DMS79 treated with DMSO at 0.1 percent for 48 hours (cell line): ENCODE measurements around the gene EXOSC10.
A peak's percentile ranks its signal among the peaks of the same experiment; 100 is the strongest.
"Not testable (repeated sequence)": the region's sequence is repeated elsewhere in the genome, so short reads cannot be mapped to it uniquely, and the experiment has no call there.

Experiments used
- DNase-seq: peaks from one replicate; lab custom pipeline; 2025; lab: John Stamatoyannopoulos, UW

The EXOSC10 gene

DNA sequence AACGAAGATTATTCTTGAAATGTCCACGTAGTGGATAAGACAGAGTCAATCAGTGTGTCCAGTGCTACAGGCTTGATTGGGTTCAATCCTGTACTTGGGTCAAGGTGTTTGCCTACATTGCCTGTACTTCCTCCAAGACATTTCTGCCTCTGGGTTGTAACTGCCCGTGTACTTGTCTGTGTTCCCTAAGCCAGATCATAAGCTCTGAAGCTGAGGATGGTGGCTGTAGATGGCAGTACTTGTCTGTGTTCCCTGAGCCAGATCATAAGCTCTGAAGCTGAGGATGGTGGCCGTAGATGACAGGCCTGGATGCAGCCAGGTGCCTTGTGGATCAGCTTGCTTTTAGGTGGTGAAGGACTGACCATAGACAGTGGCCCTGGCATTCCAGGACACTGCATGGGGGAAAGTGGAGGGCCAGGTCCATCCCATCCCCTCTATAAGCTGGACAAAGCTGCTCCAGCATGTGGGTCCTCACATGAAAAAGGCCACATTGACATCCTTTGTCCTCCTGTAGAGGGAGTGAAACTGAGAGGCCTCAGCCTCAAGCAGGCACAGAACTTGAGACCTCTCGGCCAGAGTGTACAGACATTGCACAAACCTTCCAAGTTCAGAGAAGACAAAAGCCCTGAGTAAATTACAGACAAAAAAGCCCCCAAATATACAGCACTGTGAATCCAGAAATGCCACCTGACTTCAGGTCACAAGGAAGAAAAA, 37.9 kb downstream of the EXOSC10 start:
- DNase-seq, result no peak

DNA sequence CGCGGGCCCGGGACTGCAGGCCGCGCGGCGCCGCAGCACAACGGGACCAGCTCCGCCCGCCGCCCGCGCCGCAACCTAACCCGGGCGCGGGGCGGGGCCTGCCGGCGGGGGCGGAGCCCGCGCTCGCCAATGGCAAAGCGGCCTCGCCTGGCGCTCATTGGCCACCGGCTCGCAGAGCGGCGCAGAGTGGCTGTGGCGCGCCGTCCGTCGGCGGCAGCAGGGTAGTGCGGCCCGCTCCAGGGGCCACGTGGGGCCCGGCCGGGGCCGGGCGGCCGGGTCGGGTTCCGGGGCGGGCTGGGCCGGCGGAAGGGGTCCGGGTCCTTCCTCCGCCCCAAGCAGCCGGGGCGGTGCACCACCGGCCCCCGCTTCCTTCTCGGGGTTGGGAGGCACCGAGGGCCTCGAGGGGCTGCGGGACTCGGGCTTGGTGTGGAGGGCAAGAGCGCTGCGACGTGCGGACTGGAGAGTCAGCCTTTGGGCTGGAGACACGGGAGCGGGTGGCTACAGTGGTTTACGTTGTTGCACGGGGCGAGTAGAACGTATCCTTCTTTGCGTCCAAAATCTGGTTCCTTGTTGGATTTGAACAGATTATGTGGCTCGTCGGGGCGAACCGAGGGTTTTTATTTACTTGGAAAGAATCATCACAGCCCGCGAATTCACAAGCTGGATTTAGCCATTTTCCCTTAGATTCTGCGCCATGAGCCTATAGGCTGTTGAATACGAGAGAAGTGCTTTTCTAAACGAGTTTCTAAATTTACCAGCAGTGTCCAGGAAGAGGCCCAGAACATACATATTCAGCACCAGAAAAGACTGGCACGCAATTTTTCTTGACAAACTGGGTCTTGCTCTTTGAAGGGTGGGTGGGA, 39.5 kb downstream of the EXOSC10 start, which contains the start of gene SRM:
Gene SRM, minus strand, starts transcription at position 51 of the 863 bp plus-strand sequence. CDS start 75 bp downstream, outside the sequence.
- peak; percentile 86 for DNase-seq

GRCh38 chr1:11059155-11059967, 40.3 kb downstream of the EXOSC10 start:
- no peak for DNase-seq

- peak; percentile 81 for DNase-seq
Measured at GRCh38 chr1:11058595-11059154, 41.0 kb downstream of the EXOSC10 start.

DNA sequence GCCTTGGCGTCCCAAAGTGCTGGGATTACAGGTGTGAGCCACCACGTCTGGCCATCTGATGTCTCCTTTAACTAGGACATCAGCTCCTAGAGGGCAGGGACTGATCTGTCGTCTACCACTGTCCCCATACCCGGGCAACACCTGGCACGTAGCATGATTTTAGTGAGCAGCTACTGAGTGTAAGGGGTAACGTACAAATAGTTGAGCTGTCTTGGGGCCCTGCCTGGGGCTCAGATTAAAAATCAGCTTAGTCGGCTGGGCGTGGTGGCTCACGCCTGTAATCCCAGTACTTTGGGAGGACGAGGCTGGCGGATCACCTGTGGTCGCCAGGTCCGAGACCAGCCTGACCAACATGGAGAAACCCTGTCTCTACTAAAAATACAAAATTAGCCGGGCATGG, 41.6 kb downstream of the EXOSC10 start:
- DNase-seq, result no peak

DNA sequence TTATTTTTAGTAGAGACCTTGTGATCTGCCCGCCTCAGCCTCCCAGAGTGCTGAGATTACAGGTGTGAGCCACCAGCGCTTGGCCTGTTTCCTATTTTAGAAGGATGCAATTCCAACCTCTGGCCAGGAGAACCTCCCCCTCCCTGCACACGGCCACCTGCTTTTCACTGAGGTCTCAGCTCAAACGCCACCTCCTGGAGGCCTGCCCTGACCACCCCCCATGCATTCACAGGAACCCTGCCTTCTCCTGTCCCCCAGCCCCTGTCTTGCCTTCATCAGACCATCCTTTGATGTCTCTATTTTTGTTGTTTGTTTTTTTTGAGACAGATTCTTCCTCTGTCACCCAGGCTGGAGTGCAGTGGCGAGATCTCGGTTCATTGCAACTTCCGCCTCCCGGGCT, 42.2 kb downstream of the EXOSC10 start:
- DNase-seq, result no peak

DNA sequence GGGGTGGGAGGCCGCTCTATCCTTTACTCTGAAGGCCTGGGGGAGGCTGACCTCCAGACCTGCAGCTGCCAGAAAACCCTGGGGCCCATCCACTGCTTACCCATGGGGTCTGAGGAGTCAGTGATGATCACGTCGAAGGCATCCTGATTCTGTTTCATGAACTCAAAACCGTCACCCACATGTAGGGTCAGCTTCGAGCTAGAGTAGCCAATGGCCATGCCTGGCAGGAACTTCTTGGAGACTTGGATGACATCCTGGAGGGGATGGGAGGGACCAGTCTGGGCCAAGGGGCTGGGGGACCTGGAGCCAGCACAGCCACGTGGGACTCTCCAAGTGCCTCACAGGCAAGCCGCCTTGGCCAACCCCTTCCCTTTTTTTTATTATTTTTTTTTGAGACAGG, 43.2 kb downstream of the EXOSC10 start:
- no peak for DNase-seq

DNA sequence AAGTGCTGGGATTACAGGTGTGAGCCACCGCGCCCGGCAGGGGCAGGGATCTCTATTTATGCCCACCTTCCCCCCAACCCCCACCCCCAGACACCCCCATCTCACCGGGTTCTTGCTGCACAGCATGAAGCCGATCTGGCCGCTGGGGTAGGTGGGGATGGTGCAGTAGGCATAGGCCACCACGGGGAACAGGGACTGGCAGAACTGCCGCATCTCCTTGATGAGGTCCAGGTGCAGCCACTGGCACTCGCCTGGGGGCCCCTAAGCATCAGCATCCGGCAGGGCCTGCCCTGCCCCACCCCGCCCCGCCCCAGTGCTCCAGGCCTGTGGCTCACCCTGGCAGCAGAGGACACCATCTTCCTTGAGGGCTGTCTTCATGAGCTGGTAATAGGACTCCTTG, 44.0 kb downstream of the EXOSC10 start:
- no peak for DNase-seq

GRCh38 chr1:11054666-11055065, 45.0 kb downstream of the EXOSC10 start:
- DNase-seq, result no peak

DNA sequence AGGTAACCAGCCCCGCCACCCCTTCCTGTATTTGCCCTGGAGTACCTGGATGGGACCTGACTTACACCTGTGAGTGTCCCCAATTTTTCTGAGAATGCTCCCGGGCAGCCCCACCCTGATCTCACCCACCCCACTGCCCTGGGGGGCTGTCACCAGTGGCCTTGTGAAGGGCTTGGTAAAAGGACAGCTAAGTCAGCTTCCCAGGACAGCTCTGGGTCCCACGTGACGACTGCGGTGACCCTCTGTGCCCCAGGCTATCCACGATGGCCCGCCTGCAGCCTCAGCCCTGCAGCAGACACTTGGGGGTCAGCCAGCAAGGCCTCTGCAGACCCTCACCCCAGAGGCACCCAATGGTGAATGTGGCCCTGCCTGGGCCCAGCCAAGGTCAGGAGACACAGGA, 45.5 kb downstream of the EXOSC10 start:
- DNase-seq, result no peak

GRCh38 chr1:11053758-11054137, 45.9 kb downstream of the EXOSC10 start:
- no peak for DNase-seq

DNA sequence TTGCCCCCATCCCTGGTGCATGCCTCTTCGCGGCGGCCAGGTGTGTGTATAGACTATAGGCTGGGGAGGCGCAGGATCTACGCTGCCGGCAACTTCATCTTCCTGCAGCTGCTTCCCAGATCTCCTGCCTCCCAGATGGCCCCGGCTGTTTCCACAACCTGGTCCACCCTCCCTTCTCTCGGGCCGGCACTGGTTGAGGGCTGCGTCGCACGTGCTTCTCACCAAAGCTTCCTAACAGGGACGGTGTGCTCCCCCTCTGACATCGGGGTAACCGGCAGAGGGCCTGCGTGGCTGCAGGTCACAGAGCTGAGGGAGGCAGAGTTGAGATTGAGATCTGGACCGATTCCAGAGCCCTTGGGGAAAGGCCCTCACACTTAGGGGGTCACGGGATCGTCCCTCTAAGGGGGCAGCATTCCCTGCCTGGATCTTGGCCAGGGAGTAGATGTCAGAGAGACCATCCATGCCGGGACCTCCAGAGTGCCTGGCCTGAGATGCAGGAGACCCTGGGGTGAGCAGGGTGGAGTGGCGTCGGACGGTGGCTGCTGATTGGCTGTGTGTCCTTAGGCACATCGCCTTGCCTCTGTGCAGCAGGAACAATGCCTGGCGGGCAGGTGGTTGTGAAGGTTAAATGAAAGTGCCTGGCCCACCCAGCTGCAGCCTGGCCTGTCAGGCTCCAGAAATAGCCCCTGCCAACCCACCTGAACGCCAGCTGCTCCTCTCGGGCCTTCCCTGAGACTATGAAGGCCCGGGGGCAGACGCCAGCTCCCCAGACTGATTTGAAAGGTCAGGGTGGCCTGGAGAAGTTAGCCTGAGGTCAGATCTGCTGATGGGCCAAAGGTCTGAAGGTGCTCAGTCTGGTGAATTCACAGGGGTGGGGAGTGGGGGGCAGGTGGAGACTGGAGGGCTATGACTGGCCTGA, 46.6 kb downstream of the EXOSC10 start:
- DNase-seq, result no peak

GRCh38 chr1:11051781-11052511, 47.7 kb downstream of the EXOSC10 start:
- DNase-seq, result no peak

DNA sequence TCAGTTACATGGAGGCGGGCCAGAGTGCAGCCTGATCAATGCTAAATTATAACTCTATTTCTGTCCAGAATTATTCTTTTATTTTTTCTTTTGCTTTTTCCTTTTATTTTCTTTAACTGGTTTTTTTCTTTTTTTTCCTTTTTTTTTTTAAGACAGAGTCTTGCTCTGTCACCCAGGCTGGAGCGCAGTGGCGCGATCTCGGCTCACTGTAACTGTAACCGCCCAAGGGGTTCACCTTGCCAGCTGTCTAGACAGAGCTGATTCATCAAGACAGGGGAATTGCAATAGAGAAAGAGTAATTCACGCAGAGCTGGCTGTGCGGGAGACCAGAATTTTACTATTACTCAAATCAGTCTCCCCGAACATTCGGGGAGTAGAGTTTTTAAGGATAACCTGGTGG, 48.5 kb downstream of the EXOSC10 start:
- DNase-seq, result not testable (repeated sequence)

DNA sequence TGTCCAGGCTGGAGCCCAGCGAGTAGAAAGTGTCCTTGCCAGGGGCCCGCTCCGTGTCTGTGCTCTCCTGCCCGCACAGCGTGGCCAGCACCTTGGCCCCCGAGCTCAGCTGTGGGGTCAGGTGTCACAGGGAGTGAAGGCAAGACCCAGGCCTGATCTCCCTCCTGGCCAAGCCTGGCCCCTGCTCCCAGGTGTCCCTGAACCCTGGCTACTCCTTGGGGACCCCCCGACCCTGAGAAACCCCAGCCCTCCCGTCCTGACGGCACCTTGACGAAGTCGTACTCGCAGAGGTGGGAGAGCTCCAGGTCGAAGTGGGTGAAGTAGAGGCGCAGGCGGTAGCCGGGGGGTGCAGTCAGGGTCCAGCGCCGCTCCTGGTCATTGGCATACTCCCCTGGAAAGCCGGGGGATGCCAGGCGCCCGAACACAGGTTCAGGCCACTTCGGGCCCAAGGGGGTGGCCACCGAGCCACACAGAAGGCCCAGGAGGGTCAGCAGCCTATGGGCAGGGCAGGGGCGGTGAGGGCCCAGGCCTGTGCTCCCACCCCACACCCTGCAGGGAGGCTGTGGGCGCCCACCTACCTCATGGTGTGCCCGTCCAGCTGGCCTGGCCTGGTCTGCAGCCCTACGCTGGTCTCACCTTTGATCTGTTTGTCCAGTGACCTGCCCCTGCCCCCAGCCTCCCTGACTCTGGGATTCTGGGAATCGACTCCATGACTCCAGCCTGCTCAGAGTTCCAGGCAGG, 52.9 kb downstream of the EXOSC10 start, which contains the start of gene MASP2:
Gene MASP2, minus strand, starts transcription at position 615 of the 741 bp plus-strand sequence. Its CDS starts 32 bp downstream, at position 583.
- no peak for DNase-seq

DNA sequence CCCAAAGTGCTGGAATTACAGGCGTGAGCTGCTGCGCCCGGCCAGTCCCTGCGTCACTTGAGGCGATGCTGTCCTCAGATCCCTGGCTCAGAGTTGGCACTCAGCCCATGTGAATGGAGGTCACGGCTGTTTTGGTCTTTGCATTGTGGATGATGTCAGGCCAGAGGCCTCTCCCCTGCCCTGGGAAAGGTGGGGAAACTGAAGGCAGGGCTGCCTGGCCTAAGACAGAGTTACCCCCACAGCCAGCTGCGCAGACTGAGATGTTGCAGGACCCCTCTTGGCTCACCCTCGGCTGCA, 53.5 kb downstream of the EXOSC10 start:
- no peak for DNase-seq

DNA sequence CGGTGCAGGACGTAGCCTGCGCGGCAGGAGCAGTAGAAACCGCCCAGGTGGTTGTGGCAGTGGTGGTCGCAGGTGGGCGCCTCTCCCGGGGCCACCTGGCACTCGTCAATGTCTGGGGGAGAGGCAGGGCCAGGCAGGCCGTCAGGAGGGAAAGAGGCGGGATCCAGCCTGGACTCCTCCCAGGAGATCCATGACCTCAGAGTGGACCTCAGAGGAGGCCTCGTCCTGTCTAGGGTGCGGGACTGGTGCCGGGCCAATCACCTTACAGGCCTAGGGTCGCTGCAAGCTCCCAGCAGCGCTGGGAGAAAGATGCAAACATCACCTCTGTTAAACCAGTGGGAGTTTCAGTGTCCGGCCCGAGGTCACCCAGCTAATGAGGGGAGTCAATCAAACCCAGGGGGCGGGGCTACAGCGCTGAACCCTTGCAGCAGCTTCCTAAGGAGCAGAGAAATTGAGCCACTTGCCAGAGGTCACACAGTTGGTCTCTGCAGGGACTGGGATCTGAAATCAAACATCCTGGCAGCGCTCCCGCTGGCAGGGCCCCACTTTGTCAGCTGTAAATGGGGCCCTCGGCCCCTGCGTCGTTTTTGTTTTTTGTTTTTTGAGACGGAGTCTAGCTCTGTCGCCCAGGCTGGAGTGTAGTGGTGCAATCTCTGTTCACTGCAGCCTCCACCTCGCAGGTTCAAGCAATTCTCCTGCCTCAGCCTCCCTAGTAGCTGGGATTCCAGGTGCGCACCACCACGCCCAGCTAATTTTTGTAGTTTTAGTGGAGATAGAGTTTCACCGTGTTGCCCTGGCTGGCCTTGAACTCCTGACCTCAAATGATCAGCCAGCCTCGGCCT, 54.0 kb downstream of the EXOSC10 start:
- DNase-seq, result peak; percentile 22

DNA sequence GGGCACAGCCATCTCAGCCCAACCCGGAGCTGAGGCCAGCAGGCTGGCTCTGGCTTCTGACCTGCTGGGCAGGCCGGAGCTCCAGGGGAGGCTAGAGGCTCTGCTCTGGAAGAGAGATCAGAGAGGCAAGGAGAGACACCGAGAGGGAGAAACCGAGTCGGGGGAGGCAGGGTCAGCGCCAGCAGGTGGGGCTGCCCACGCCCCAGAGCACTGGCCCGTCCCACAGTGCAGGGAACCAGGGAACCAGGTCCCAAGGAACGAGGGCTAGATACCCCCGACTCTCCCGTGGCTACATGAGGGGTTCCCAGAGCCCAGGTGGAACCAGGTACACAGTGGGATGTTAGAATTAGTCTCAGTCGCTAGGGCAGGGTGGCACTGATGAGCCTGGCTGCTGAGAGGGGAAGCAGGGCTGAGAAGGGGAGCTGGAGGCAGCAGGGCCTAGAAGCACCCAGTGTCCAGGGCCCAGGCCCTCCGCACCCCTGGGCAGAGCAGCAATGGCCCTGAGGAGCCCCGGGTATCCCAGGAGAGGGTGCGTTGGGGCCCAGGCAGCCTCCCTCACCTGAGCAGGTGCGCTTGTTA, 54.7 kb downstream of the EXOSC10 start:
- DNase-seq, result no peak
